Activated T-cell treated with anti-CD3 and anti-CD28 coated beads for 24 hours (primary cell): ENCODE results near the gene EMX1.

ENCODE experiments used
- DNase-seq: peaks from one replicate; pipeline ENCODE4 v3.0.0-alpha.2; 2020; ENCODE audit warnings: low read depth

Gene EMX1

GRCh38 chr2:72982219-72982618, 64.9 kb downstream of the EMX1 start:
- no peak for DNase-seq

GRCh38 chr2:72982781-72983499, 65.6 kb downstream of the EMX1 start:
- no peak for DNase-seq

GRCh38 chr2:72983500-72984161, 66.3 kb downstream of the EMX1 start:
- no peak for DNase-seq

- no peak for DNase-seq
Observed at GRCh38 chr2:72984172-72984671, 66.9 kb downstream of the EMX1 start.
